Heart right ventricle (tissue), 16 donors: ENCODE data around the gene RAD51B. TPM values are rescaled to one million over a fixed set of nuclear protein-coding genes. Genes with fewer than 3 reads are reported as not detected.

Source experiments
- ATAC-seq, 8 donors: fragments of 200-7000 bp; cut with Tn5 transposase; one replicate each; pipeline ENCODE4 v1.9.1; 2020; ENCODE audit warnings: mild to moderate bottlenecking in 8 of 8, moderate library complexity in 8 of 8, moderate number of reproducible peaks in 1 of 8
- DNase-seq, 2 donors: peaks; one replicate each; pipeline ENCODE4 v3.0.0-alpha.2; 2020
- H3K27ac ChIP-seq, 10 donors: fragments of 200-600 bp; sonication (generic) in 2 of 10; one replicate each; pipeline versions ENCODE4 v1.5.0 to v1.8.0; 2020 to 2022; ENCODE audit warnings: mild to moderate bottlenecking in 3 of 10
- H3K27me3 ChIP-seq, 7 donors: fragments of 200-600 bp; one replicate each; pipeline ENCODE4 v1.8.0; 2021 to 2022; ENCODE audit warnings: mild to moderate bottlenecking in 2 of 7
- H3K36me3 ChIP-seq, 9 donors: fragments of 200-600 bp; sonication (generic) in 1 of 9; one replicate each; pipeline versions ENCODE4 v1.5.0 to v1.8.0; 2020 to 2022; ENCODE audit warnings: mild to moderate bottlenecking in 2 of 9
- H3K4me1 ChIP-seq, 9 donors: fragments of 200-600 bp; sonication (generic) in 1 of 9; one replicate each; pipeline versions ENCODE4 v1.5.0 to v1.8.0; 2020 to 2022; ENCODE audit warnings: mild to moderate bottlenecking in 4 of 9
- H3K4me3 ChIP-seq, 10 donors: fragments of 200-600 bp; sonication (generic) in 2 of 10; one replicate each; pipeline versions ENCODE4 v1.5.0 to v1.8.0; 2020 to 2022; ENCODE audit warnings: mild to moderate bottlenecking in 7 of 10, moderate library complexity in 2 of 10
- H3K9me3 ChIP-seq, 11 donors: fragments of 200-600 bp in 10 of 11; sonication (generic) in 2 of 11; one replicate each; pipeline versions ENCODE4 v1.5.0 to v1.8.0; 2013 to 2022; ENCODE audit warnings: mild to moderate bottlenecking in 2 of 11, control low read depth in 1 of 11, moderate library complexity in 1 of 11
- CTCF ChIP-seq, 9 donors: fragments of 200-600 bp; sonication (generic) in 2 of 9; IDR thresholded peaks; one replicate each; pipeline versions ENCODE4 v1.5.0 to v1.8.0; 2021 to 2022; ENCODE audit warnings: antibody characterized with exemption in 9 of 9, mild to moderate bottlenecking in 5 of 9, moderate library complexity in 1 of 9
- WGBS, 2 donors: extraction: QIAGEN DNeasy Blood & Tissue Kit; methylation state at CpG; one replicate each; pipeline ENCODE4 v1.1.7; 2013; ENCODE audit warnings: inconsistent platforms in 1 of 2; 5-methylcytosine and 5-hydroxymethylcytosine counted together
- intact Hi-C, 10 donors: fragments of 100-400 bp; cut with DNase I; formaldehyde crosslinking; loops; one replicate each; pipeline versions ENCODE4 v1.11.1 to v1.14.2; 2022
- polyA plus RNA-seq, 2 donors: library from polyadenylated mRNA; stranded (reverse); fragments of 200-250 nt; gene quantifications; one replicate each; pipeline ENCODE4 v1.2.3, GENCODE V29; 2013
- total RNA-seq, 10 donors: library from RNA; stranded (reverse); fragmentation: NEBNext Ultra II Directional in 3 of 10; extraction: Animal tissue kit (Norgen Biotek cat#: 25700) in 3 of 10; gene quantifications; one replicate each; pipeline versions ENCODE4 v1.2.1 to v1.2.4, GENCODE V29; 2021 to 2023
- donor health status: Arrhythmogenic right ventricular cardiomyopathy.
- donor health status: ischemic (EF 13 %, LVEDD 7.1; RV severe dilation, severe dysfunction).
- donor health status: healthy with polysubstance abuse.
- donor health status: DM: no; HTN: yes; CAD: no.
- donor health status: DM: no; HTN: no; CAD: no.
- donor health status: ischemic (EF 25% LVEDD 6.9; RV normal size, moderate dysfunction).
- donor health status: ischemic (EF 25% LVEDD 5.7; RV mildly dilated, moderate dysfunction).
- donor health status: healthy.
- donor health status: DM: yes; HTN: yes; CAD: no.
- donor health status: Ischemic cardiomyopathy.
- donor health status: ischemic (EF 35%, LVEDD 5.7; RV mildly dilated, moderate dysfunction).
- donor health status: nonischemic (EF 11% LVEDD 7.7; RV severe dilation, severe dysfunction).
- donor health status: DM: yes; HTN: yes; CAD: no.
- donor health status: PGD.
- donor health status: ischemic (EF 29% LVEDD 5.4; RV normal size, mild dysfunction).
- donor health status: nonischemic (EF 23%, LVEDD 6.1; RV moderate dilation, normal function).

Gene RAD51B
- total and polyA plus RNA-seq, 12 donors, result 0.88 to 8.6 (median 3.5) TPM

GRCh38 chr14:68225321-68225720, 405.7 kb downstream of the RAD51B start:
- WGBS, 2 donors, result 86 to 94% methylated on average over 2 of the region's 2 CpGs
- intact Hi-C loops, result no loop called here
- DNase-seq (no peak), ATAC-seq (no peak)
- no peak for TF ChIP-seq CTCF (IDR thresholded peaks at IDR 0.05)
- no peak overlapping the region for H3K4me3 ChIP-seq
- H3K27ac ChIP-seq, result no peak overlapping the region
- no peaks in the 10 kb centered on the region for H3K4me1 ChIP-seq
- H3K36me3 ChIP-seq, result no peaks in the 10 kb centered on the region
- no peaks in the 10 kb centered on the region for H3K27me3 ChIP-seq
- H3K9me3 ChIP-seq, result peaks cover 0 to 4% (median 0%) of the 10 kb centered on the region in 11 donors

DNA sequence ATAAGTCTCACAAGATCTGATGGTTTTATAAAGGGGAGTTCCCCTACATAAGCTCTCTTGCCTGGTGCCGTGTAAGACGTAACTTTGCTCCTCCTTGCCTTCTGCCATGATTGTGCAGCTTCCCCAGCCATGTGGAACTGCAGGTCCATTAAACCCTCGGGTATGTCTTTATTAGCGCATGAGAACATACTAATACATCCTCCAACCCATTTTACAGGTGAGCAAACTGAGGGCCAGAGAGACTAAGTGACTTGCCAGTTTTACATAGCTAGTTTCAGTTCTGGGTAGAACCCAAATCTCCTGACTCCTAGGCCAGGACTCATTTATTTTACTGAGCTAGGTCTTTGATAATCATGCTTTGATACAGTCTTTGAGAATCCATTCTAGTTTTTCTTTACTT, 406.9 kb downstream of the RAD51B start:
- Histone ChIP-seq H3K27ac (no peak overlapping the region), H3K27me3 (no peaks in the 10 kb centered on the region), H3K4me3 (no peak overlapping the region), H3K9me3 (peaks cover 0 to 4% (median 0%) of the 10 kb centered on the region in 11 donors), H3K36me3 (no peaks in the 10 kb centered on the region), H3K4me1 (peaks cover 0 to 9% (median 4%) of the 10 kb centered on the region in 9 donors)
- ATAC-seq, result no peak
- no peak for TF ChIP-seq CTCF (IDR thresholded peaks at IDR 0.05)
- intact Hi-C loops, result no loop called here
- 100% methylated on average over 4 of the region's 4 CpGs for WGBS, 2 donors
- DNase-seq, result no peak

- intact Hi-C loops, result no loop called here
- Histone ChIP-seq H3K9me3 (no peaks in the 10 kb centered on the region), H3K4me3 (no peak overlapping the region), H3K36me3 (no peaks in the 10 kb centered on the region), H3K27ac (no peak overlapping the region), H3K27me3 (no peaks in the 10 kb centered on the region), H3K4me1 (peaks cover 5 to 31% (median 22%) of the 10 kb centered on the region in 9 donors)
- no peak for DNase-seq
- TF ChIP-seq CTCF (IDR thresholded peaks at IDR 0.05), result no peak
- ATAC-seq, result no peak
- 96 to 99% methylated on average over 3 of the region's 3 CpGs for WGBS, 2 donors
These were observed 409.1 kb downstream of the RAD51B start for GRCh38 chr14:68228656-68229055.

- Histone ChIP-seq H3K4me1 (peaks cover 5 to 36% (median 23%) of the 10 kb centered on the region in 9 donors), H3K27ac (no peak overlapping the region), H3K9me3 (no peaks in the 10 kb centered on the region), H3K36me3 (no peaks in the 10 kb centered on the region), H3K27me3 (no peaks in the 10 kb centered on the region), H3K4me3 (no peak overlapping the region)
- DNase-seq (no peak), ATAC-seq (no peak)
- intact Hi-C loops, result loop anchor here in 1 of 10 donors (5.0 kb wide), 2 partner anchors 82 to 287 kb away; no protein-coding TSS in a partner anchor
- TF ChIP-seq CTCF (IDR thresholded peaks at IDR 0.05), result no peak
- 95 to 100% methylated on average over 3 of the region's 3 CpGs for WGBS, 2 donors
These were observed 410.0 kb downstream of the RAD51B start for GRCh38 chr14:68229423-68230100.
